Measurements from ENCODE around the gene PHYKPL. TPM values are rescaled to one million over a fixed set of nuclear protein-coding genes. Genes with fewer than 3 reads are reported as not detected.

The PHYKPL gene
- total RNA-seq, result 106 TPM

GRCh38 chr5:178232124-178232919, at the start of gene PHYKPL:
PHYKPL (minus strand) TSS chr5:178232802; CDS start chr5:178232550, 252 bp downstream.
- peak; percentile 52 to 73 (median 66) for DNase-seq (ENCODE audit: low read depth in 2 of 3, low spot score in 2 of 3)

- DNase-seq (ENCODE audit: low read depth in 2 of 3, low spot score in 2 of 3), result no peak
Observed at GRCh38 chr5:178282391-178282790, 49.8 kb upstream of the PHYKPL start.

GRCh38 chr5:178281331-178281730, 48.7 kb upstream of the PHYKPL start:
- no peak for DNase-seq (ENCODE audit: low read depth in 2 of 3, low spot score in 2 of 3)

- no peak for DNase-seq (ENCODE audit: low read depth in 2 of 3, low spot score in 2 of 3)
Observed at GRCh38 chr5:178280631-178281030, 48.0 kb upstream of the PHYKPL start.

- DNase-seq (ENCODE audit: low read depth in 2 of 3, low spot score in 2 of 3), result peak; percentile 19 to 65 (median 42)
Observed at GRCh38 chr5:178279723-178280438, 47.3 kb upstream of the PHYKPL start.

GRCh38 chr5:178279026-178279722, 46.6 kb upstream of the PHYKPL start:
- no peak for DNase-seq (ENCODE audit: low read depth in 2 of 3, low spot score in 2 of 3)

GRCh38 chr5:178278358-178279023, 45.9 kb upstream of the PHYKPL start:
- DNase-seq (ENCODE audit: low read depth in 2 of 3, low spot score in 2 of 3), result no peak

- no peak for DNase-seq (ENCODE audit: low read depth in 2 of 3, low spot score in 2 of 3)
Observed at GRCh38 chr5:178277866-178278265, 45.3 kb upstream of the PHYKPL start.

GRCh38 chr5:178277346-178277745, 44.7 kb upstream of the PHYKPL start:
- DNase-seq (ENCODE audit: low read depth in 2 of 3, low spot score in 2 of 3), result no peak

GRCh38 chr5:178274781-178275537, 42.4 kb upstream of the PHYKPL start:
- no peak for DNase-seq (ENCODE audit: low read depth in 2 of 3, low spot score in 2 of 3)

GRCh38 chr5:178273665-178274541, 41.3 kb upstream of the PHYKPL start:
- no peak for DNase-seq (ENCODE audit: low read depth in 2 of 3, low spot score in 2 of 3)

- no peak for DNase-seq (ENCODE audit: low read depth in 2 of 3, low spot score in 2 of 3)
Observed at GRCh38 chr5:178273041-178273440, 40.4 kb upstream of the PHYKPL start.

- DNase-seq (ENCODE audit: low read depth in 2 of 3, low spot score in 2 of 3), result no peak
Observed at GRCh38 chr5:178272591-178272990, 40.0 kb upstream of the PHYKPL start.

- no peak for DNase-seq (ENCODE audit: low read depth in 2 of 3, low spot score in 2 of 3)
Observed at GRCh38 chr5:178271726-178272479, 39.3 kb upstream of the PHYKPL start.

GRCh38 chr5:178271231-178271630, 38.6 kb upstream of the PHYKPL start:
- DNase-seq (ENCODE audit: low read depth in 2 of 3, low spot score in 2 of 3), result no peak

- DNase-seq (ENCODE audit: low read depth in 2 of 3, low spot score in 2 of 3), result no peak
Observed at GRCh38 chr5:178269499-178269898, 36.9 kb upstream of the PHYKPL start.

- DNase-seq (ENCODE audit: low read depth in 2 of 3, low spot score in 2 of 3), result no peak
Observed at GRCh38 chr5:178267876-178268275, 35.3 kb upstream of the PHYKPL start.

GRCh38 chr5:178267245-178267644, 34.6 kb upstream of the PHYKPL start:
- no peak for DNase-seq (ENCODE audit: low read depth in 2 of 3, low spot score in 2 of 3)
